Measurements from ENCODE around the gene NF2.
A peak's percentile ranks its signal among the peaks of the same experiment; 100 is the strongest.

Gene NF2

GRCh38 chr22:29723766-29724165, 120.3 kb downstream of the NF2 start:
- no peak overlapping the region for H3K4me3 ChIP-seq (ENCODE audit: control insufficient read depth, low read depth, low read length)
- no peak for DNase-seq (ENCODE audit: low read depth)
- no peak for TF ChIP-seq CTCF (IDR thresholded peaks at IDR 0.05; ENCODE audit: control insufficient read depth, insufficient read depth, low read depth, low read length, missing control alignments)

GRCh38 chr22:29724843-29725242, 121.4 kb downstream of the NF2 start:
- no peak overlapping the region for H3K4me3 ChIP-seq (ENCODE audit: control insufficient read depth, low read depth, low read length)
- TF ChIP-seq CTCF (IDR thresholded peaks at IDR 0.05; ENCODE audit: control insufficient read depth, insufficient read depth, low read depth, low read length, missing control alignments) = no peak
- no peak for DNase-seq (ENCODE audit: low read depth)

DNA sequence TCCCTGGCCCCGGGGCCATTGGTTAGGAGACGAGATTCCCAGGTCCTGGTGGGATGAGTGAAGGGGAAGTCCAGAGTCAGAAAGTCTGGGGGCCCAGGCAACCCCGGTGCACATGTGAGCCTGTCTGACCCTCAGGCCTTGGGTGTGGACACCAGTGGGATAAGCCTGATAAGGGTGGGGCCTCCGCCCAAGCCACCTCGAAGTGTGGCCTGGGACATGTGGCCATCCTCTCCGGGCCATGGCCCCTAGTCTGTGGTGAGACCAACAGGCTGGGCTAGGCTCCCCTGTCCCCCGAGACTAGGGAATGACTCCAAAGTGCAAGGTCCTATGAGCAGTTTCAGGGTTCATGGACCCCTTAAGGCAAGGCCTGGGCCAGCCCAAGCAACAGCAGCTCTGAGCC, 122.7 kb downstream of the NF2 start:
- DNase-seq (ENCODE audit: low read depth) = no peak
- no peak for TF ChIP-seq CTCF (IDR thresholded peaks at IDR 0.05; ENCODE audit: control insufficient read depth, insufficient read depth, low read depth, low read length, missing control alignments)
- no peak overlapping the region for H3K4me3 ChIP-seq (ENCODE audit: control insufficient read depth, low read depth, low read length)

DNA sequence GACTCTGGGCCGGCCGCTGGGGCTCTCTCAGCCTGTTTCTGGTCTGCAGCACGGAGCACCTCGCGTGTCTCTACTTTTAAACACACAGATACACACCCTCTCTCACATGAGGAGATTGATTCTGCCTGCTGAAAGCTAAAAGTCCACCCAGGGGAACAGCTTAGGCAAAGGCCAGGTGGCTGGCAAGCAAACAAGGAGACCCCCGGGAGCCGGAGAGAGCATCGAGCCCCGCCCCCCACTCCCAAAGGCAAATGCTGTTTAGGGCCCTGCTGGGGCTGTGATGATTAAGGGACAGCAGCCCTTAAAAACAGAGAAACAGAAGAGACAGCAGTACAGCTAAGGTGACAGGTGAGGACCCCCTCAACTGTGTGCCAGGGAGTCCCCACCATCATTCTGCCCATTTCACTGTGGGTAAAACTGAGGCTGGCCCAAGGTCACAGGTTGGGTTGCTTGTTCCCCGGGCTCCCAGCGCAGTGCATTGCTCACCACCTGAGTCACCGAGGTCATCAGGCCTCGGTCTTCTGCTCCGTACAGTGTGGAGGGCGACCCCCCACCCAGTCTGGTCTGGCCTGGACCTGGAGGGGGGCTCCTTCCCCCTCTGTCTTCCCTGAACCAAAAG, 123.2 kb downstream of the NF2 start:
- H3K4me3 ChIP-seq (ENCODE audit: control insufficient read depth, low read depth, low read length) = no peak overlapping the region
- DNase-seq (ENCODE audit: low read depth) = no peak
- no peak for TF ChIP-seq CTCF (IDR thresholded peaks at IDR 0.05; ENCODE audit: control insufficient read depth, insufficient read depth, low read depth, low read length, missing control alignments)

DNA sequence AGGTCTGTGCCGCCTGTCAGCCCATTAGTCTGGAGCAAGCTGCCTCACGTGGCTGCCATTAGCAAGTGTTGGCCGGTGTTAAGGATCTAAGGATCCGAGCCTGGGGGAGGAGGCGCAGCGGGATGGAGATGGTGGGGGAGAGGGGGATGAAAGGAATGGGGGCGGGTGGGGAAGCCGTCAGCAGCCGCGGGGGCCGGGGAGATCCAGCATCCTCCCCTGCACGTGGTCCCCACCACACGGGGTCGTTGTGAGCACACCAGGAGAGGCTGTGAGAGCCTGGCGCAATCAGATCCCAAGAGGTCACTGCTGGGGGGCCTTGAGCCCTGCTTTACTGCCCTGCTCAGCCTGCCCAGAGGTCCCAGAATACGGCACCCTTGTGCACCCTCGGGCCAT, 123.7 kb downstream of the NF2 start:
- peak; percentile 50 for TF ChIP-seq CTCF (IDR thresholded peaks at IDR 0.05; ENCODE audit: control insufficient read depth, insufficient read depth, low read depth, low read length, missing control alignments)
- no peak overlapping the region for H3K4me3 ChIP-seq (ENCODE audit: control insufficient read depth, low read depth, low read length)
- DNase-seq (ENCODE audit: low read depth) = no peak

DNA sequence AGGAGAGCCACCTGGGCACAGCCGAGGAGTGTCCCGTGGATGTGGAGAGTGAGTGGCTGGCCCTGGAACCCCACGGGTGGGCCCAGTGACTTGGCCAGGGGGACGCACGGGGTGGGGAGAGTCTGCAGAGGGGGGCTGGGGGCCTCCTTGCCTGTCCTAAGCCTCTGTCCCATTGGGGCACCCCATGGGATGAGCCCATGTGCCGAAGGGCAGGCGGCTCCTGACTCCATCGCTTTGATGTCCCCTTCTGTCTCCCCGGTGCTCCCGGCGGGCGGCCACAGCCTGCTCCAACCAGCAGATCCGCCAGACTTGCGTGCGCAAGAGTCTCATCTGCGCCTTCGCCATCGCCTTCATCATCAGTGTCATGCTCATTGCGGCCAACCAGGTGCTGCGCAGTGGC, 125.7 kb downstream of the NF2 start:
- no peak for TF ChIP-seq CTCF (IDR thresholded peaks at IDR 0.05; ENCODE audit: control insufficient read depth, insufficient read depth, low read depth, low read length, missing control alignments)
- no peak overlapping the region for H3K4me3 ChIP-seq (ENCODE audit: control insufficient read depth, low read depth, low read length)
- no peak for DNase-seq (ENCODE audit: low read depth)

Measured in AG09309 (cell line).